ENCODE measurements around the gene RAB36. TPM values are rescaled to one million over a fixed set of nuclear protein-coding genes. Genes with fewer than 3 reads are reported as not detected.

Gene RAB36
- total RNA-seq: 10 to 100 TPM in 3 of 7 donors, 1 to 10 TPM in 4; 3.9 to 18.7 (median 9.0) TPM
- polyA plus RNA-seq: 1 to 10 TPM; 4.0 to 5.1 TPM
- long read RNA-seq, donor 1, partial matches to known transcripts: 0 of 6 reads
- long read RNA-seq, donor 1, other reads (novel, unspliced or antisense): 3 of 6 reads
- long read RNA-seq, donor 2, partial matches to known transcripts: 38 of 38 reads
- long read RNA-seq, donor 2, other reads (novel, unspliced or antisense): 0 of 38 reads
- long read RNA-seq, donor 3, partial matches to known transcripts: 1 of 14 reads
- long read RNA-seq, donor 3, other reads (novel, unspliced or antisense): 9 of 14 reads

GRCh38 chr22:23144932-23145877 lies at the start of gene RAB36:
Gene RAB36, plus strand, starts transcription at chr22:23145477. Its CDS starts 1,140 bp downstream, at chr22:23146617.
- intact Hi-C loops (cut with DNase I): no loop called here
- Histone ChIP-seq H3K4me1 (ENCODE audit: insufficient read depth) (peaks cover 4% of the 10 kb centered on the region), H3K27ac (peak within 1 kb of the TSS in 1 of 2 donors; percentile 77), H3K36me3 (no peaks in the 10 kb centered on the region), H3K27me3 (no peaks in the 10 kb centered on the region), H3K4me3 (peak within 1 kb of the TSS; percentile 47), H3K9me3 (no peaks in the 10 kb centered on the region)
- peak; percentile 99 to 100 (median 100) for DNase-seq
- WGBS, 3 donors: 1% methylated on average over 34 to 62 of the region's 62 CpGs
- no peak for TF ChIP-seq CTCF (IDR thresholded peaks at IDR 0.05)
- TF ChIP-seq POLR2A (IDR thresholded peaks at IDR 0.05): no peak
- TF ChIP-seq EP300 (IDR thresholded peaks at IDR 0.05): no peak

- Histone ChIP-seq H3K9me3 (no peaks in the 10 kb centered on the region), H3K27ac (no peak overlapping the region), H3K36me3 (no peaks in the 10 kb centered on the region), H3K27me3 (no peaks in the 10 kb centered on the region), H3K4me1 (ENCODE audit: insufficient read depth) (peaks cover 30% of the 10 kb centered on the region), H3K4me3 (no peak overlapping the region)
- TF ChIP-seq CTCF (IDR thresholded peaks at IDR 0.05): no peak
- no peak for TF ChIP-seq EP300 (IDR thresholded peaks at IDR 0.05)
- TF ChIP-seq POLR2A (IDR thresholded peaks at IDR 0.05): no peak
- no peak for DNase-seq
- intact Hi-C loops (cut with DNase I): no loop called here
- WGBS, 3 donors: 94 to 97% (median 96%) methylated on average over 45 of the region's 45 CpGs
These were observed 49.4 kb upstream of the RAB36 start for GRCh38 chr22:23095733-23096342.

- no peaks in the 10 kb centered on the region for H3K36me3 ChIP-seq
- no peak for TF ChIP-seq EP300 (IDR thresholded peaks at IDR 0.05)
- no peak for TF ChIP-seq POLR2A (IDR thresholded peaks at IDR 0.05)
- no peak for TF ChIP-seq CTCF (IDR thresholded peaks at IDR 0.05)
- H3K27me3 ChIP-seq: no peaks in the 10 kb centered on the region
- H3K9me3 ChIP-seq: no peaks in the 10 kb centered on the region
- no peak overlapping the region for H3K4me3 ChIP-seq
- DNase-seq: peak in 1 of 5 donors; percentile 56
- intact Hi-C loops (cut with DNase I): no loop called here
- peaks cover 33% of the 10 kb centered on the region for H3K4me1 ChIP-seq (ENCODE audit: insufficient read depth)
- peak overlapping the region; percentile 81 to 93 for H3K27ac ChIP-seq
- WGBS, 3 donors: 89 to 94% (median 92%) methylated on average over 16 of the region's 16 CpGs
These were observed 47.7 kb upstream of the RAB36 start for GRCh38 chr22:23097412-23098229.

All from ovary (tissue), 10 donors.